ENCODE results near the gene SPOCD1.

- TF ChIP-seq REST (IDR thresholded peaks at IDR 0.05; ENCODE audit: unreplicated experiment) (no peak), EZH2 (IDR thresholded peaks at IDR 0.05; ENCODE audit: low read depth, unreplicated experiment) (no peak), POLR2AphosphoS5 (IDR thresholded peaks at IDR 0.05; ENCODE audit: low read depth) (peak; percentile 30), EZH2phosphoT487 (IDR thresholded peaks at IDR 0.05; ENCODE audit: unreplicated experiment) (no peak), CREB1 (CRISPR knock-in tag; IDR thresholded peaks at IDR 0.05; ENCODE audit: low read depth) (0 out of 2 replicates have a peak, but pooled peaks have one; percentile 20), STAT1 (IDR thresholded peaks at IDR 0.05; ENCODE audit: unreplicated experiment) (no peak)
- TF ChIP-seq, protein P1, sequence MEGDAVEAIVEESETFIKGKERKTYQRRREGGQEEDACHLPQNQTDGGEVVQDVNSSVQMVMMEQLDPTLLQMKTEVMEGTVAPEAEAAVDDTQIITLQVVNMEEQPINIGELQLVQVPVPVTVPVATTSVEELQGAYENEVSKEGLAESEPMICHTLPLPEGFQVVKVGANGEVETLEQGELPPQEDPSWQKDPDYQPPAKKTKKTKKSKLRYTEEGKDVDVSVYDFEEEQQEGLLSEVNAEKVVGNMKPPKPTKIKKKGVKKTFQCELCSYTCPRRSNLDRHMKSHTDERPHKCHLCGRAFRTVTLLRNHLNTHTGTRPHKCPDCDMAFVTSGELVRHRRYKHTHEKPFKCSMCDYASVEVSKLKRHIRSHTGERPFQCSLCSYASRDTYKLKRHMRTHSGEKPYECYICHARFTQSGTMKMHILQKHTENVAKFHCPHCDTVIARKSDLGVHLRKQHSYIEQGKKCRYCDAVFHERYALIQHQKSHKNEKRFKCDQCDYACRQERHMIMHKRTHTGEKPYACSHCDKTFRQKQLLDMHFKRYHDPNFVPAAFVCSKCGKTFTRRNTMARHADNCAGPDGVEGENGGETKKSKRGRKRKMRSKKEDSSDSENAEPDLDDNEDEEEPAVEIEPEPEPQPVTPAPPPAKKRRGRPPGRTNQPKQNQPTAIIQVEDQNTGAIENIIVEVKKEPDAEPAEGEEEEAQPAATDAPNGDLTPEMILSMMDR (conservative IDR thresholded peaks at IDR 0.05; ENCODE audit: low read depth in 2 of 2) = peak; percentile 51 to 76
- TF ChIP-seq, protein P2, sequence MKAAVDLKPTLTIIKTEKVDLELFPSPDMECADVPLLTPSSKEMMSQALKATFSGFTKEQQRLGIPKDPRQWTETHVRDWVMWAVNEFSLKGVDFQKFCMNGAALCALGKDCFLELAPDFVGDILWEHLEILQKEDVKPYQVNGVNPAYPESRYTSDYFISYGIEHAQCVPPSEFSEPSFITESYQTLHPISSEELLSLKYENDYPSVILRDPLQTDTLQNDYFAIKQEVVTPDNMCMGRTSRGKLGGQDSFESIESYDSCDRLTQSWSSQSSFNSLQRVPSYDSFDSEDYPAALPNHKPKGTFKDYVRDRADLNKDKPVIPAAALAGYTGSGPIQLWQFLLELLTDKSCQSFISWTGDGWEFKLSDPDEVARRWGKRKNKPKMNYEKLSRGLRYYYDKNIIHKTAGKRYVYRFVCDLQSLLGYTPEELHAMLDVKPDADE (IDR thresholded peaks at IDR 0.05) = no peak
Observed at GRCh38 chr1:31762726-31763670, 52.8 kb downstream of the SPOCD1 start.

All from GM23338 (cell line).